ENCODE results near the gene FRYL. TPM values are rescaled to one million over a fixed set of nuclear protein-coding genes. Genes with fewer than 3 reads are reported as not detected.

FRYL gene
- total RNA-seq, 1 experiment from 2014 or later = 47.7 TPM

GRCh38 chr4:48704091-48704802 lies 75.8 kb downstream of the FRYL start (continued):
- TF ChIP-seq, protein P1, sequence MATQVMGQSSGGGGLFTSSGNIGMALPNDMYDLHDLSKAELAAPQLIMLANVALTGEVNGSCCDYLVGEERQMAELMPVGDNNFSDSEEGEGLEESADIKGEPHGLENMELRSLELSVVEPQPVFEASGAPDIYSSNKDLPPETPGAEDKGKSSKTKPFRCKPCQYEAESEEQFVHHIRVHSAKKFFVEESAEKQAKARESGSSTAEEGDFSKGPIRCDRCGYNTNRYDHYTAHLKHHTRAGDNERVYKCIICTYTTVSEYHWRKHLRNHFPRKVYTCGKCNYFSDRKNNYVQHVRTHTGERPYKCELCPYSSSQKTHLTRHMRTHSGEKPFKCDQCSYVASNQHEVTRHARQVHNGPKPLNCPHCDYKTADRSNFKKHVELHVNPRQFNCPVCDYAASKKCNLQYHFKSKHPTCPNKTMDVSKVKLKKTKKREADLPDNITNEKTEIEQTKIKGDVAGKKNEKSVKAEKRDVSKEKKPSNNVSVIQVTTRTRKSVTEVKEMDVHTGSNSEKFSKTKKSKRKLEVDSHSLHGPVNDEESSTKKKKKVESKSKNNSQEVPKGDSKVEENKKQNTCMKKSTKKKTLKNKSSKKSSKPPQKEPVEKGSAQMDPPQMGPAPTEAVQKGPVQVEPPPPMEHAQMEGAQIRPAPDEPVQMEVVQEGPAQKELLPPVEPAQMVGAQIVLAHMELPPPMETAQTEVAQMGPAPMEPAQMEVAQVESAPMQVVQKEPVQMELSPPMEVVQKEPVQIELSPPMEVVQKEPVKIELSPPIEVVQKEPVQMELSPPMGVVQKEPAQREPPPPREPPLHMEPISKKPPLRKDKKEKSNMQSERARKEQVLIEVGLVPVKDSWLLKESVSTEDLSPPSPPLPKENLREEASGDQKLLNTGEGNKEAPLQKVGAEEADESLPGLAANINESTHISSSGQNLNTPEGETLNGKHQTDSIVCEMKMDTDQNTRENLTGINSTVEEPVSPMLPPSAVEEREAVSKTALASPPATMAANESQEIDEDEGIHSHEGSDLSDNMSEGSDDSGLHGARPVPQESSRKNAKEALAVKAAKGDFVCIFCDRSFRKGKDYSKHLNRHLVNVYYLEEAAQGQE (IDR thresholded peaks at IDR 0.05; ENCODE audit: low read depth) = no peak
- TF ChIP-seq SRF (IDR thresholded peaks at IDR 0.05; ENCODE audit: low read depth) (no peak), CEBPB (IDR thresholded peaks at IDR 0.05; ENCODE audit: low read depth) (no peak), EGR1 (IDR thresholded peaks at IDR 0.05; ENCODE audit: low read depth) (no peak), TCF7L2 (IDR thresholded peaks at IDR 0.05; ENCODE audit: borderline replicate concordance, extremely low read depth, insufficient read depth, insufficient read length) (no peak)
- TF ChIP-seq, protein P2, sequence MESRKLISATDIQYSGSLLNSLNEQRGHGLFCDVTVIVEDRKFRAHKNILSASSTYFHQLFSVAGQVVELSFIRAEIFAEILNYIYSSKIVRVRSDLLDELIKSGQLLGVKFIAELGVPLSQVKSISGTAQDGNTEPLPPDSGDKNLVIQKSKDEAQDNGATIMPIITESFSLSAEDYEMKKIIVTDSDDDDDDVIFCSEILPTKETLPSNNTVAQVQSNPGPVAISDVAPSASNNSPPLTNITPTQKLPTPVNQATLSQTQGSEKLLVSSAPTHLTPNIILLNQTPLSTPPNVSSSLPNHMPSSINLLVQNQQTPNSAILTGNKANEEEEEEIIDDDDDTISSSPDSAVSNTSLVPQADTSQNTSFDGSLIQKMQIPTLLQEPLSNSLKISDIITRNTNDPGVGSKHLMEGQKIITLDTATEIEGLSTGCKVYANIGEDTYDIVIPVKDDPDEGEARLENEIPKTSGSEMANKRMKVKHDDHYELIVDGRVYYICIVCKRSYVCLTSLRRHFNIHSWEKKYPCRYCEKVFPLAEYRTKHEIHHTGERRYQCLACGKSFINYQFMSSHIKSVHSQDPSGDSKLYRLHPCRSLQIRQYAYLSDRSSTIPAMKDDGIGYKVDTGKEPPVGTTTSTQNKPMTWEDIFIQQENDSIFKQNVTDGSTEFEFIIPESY (IDR thresholded peaks at IDR 0.05; ENCODE audit: extremely low read depth, insufficient replicate concordance, low read length) = no peak

GRCh38 chr4:48699475-48699874 lies 80.6 kb downstream of the FRYL start:
- H3K9me2 ChIP-seq (ENCODE audit: insufficient read depth) = no peaks in the 10 kb centered on the region
- no peaks in the 10 kb centered on the region for H3K9me3 ChIP-seq (ENCODE audit: control insufficient read depth in 1 of 2, insufficient read depth in 1 of 2, low read depth in 1 of 2, low read length in 2 of 2)
- H3K79me2 ChIP-seq (ENCODE audit: insufficient read depth, low read length) = peaks cover 48% of the 10 kb centered on the region
- TSS peak; percentile 61 for BruUV-seq (replicated peaks)
- no peaks in the 10 kb centered on the region for H3K27me3 ChIP-seq (ENCODE audit: insufficient read depth, low read length)
- intact Hi-C loops (cut with micrococcal nuclease) = no loop called here
- H2AFZ ChIP-seq (ENCODE audit: low read depth, low read length, poor library complexity, severe bottlenecking) = no peak overlapping the region
- ATAC-seq (peak; percentile 41), DNase-seq (ENCODE audit: low read depth, low spot score) (peak; percentile 16)
- H3K4me1 ChIP-seq (ENCODE audit: control insufficient read depth in 1 of 2, insufficient read depth in 2 of 2, low read length in 2 of 2) = peaks cover 34 to 41% of the 10 kb centered on the region in 2 experiments
- no peaks in the 10 kb centered on the region for H4K20me1 ChIP-seq (ENCODE audit: insufficient read depth)
- TF ChIP-seq TCF7L2 (IDR thresholded peaks at IDR 0.05; ENCODE audit: borderline replicate concordance, extremely low read depth, insufficient read depth, insufficient read length) (no peak), CEBPB (IDR thresholded peaks at IDR 0.05; ENCODE audit: low read depth) (peak; percentile 85)
- H3K4me2 ChIP-seq (ENCODE audit: low read length) = peak overlapping the region; percentile 82
- no peaks in the 10 kb centered on the region for H3K36me3 ChIP-seq (ENCODE audit: control insufficient read depth in 1 of 2, insufficient read depth in 2 of 2, low read length in 2 of 2)
- peak overlapping the region; percentile 65 for H3K9ac ChIP-seq (ENCODE audit: low read length)
- ChIA-PET POLR2A (no interaction called here), CTCF (no interaction called here), RAD21 (ENCODE audit: low non-redundant PET in 1 of 2, low total read pairs in 2 of 2, uncharacterized antibody in 2 of 2, unreplicated experiment in 2 of 2) (no interaction called here)
- peak overlapping the region; percentile 16 to 46 for H3K4me3 ChIP-seq (replicated peaks in 1 of 2; ENCODE audit: low read depth in 1 of 2, low read length in 2 of 2)
- H3K27ac ChIP-seq (ENCODE audit: low read depth, low read length) = peak overlapping the region; percentile 76; the same call in 1 of the 2 replicates

Measured in HCT116 (cell line).